Measurements from ENCODE around the gene PKP4. TPM values are rescaled to one million over a fixed set of nuclear protein-coding genes. Genes with fewer than 3 reads are reported as not detected.
"Not testable (repeated sequence)": the region's sequence is repeated elsewhere in the genome, so short reads cannot be mapped to it uniquely, and the experiment has no call there.

PKP4 gene
- total RNA-seq, 2 donors from 2014 or later, result 44.7 to 56.5 TPM

- intact Hi-C loops (cut with DNase I), result no loop called here
- DNase-seq (ENCODE audit: low spot score), result no peak
Measured at GRCh38 chr2:158691619-158692018, 234.9 kb downstream of the PKP4 start.

GRCh38 chr2:158692372-158693103, 235.8 kb downstream of the PKP4 start:
- DNase-seq (ENCODE audit: low spot score), result no peak
- intact Hi-C loops (cut with DNase I), result no loop called here

- intact Hi-C loops (cut with DNase I), result no loop called here
- no peak for DNase-seq (ENCODE audit: low spot score)
Measured at GRCh38 chr2:158693476-158693875, 236.7 kb downstream of the PKP4 start.

- intact Hi-C loops (cut with DNase I), result no loop called here
- no peak for DNase-seq (ENCODE audit: low spot score)
Measured at GRCh38 chr2:158695305-158695704, 238.6 kb downstream of the PKP4 start.

- DNase-seq (ENCODE audit: low spot score); intact Hi-C loops (cut with DNase I): not testable (repeated sequence)
Measured at GRCh38 chr2:158695744-158696143, 239.0 kb downstream of the PKP4 start.

- intact Hi-C loops (cut with DNase I), result no loop called here
- DNase-seq (ENCODE audit: low spot score), result no peak
Measured at GRCh38 chr2:158699323-158699722, 242.6 kb downstream of the PKP4 start.

- intact Hi-C loops (cut with DNase I), result no loop called here
- DNase-seq (ENCODE audit: low spot score), result no peak
Measured at GRCh38 chr2:158701101-158701500, 244.3 kb downstream of the PKP4 start.

- no peak for DNase-seq (ENCODE audit: low spot score)
Measured at GRCh38 chr2:158702740-158703139, 246.0 kb downstream of the PKP4 start.

GRCh38 chr2:158704724-158705465, 248.1 kb downstream of the PKP4 start:
- intact Hi-C loops (cut with DNase I); DNase-seq (ENCODE audit: low spot score): not testable (repeated sequence)

More at GRCh38 chr2:158702740-158703139, 246.0 kb downstream of the PKP4 start:
- intact Hi-C loops (cut with DNase I), result no loop called here

- DNase-seq (ENCODE audit: low spot score), result no peak
- intact Hi-C loops (cut with DNase I), result no loop called here
Measured at GRCh38 chr2:158712791-158713522, 256.2 kb downstream of the PKP4 start.

GRCh38 chr2:158713523-158714138, 256.9 kb downstream of the PKP4 start:
- intact Hi-C loops (cut with DNase I), result no loop called here
- no peak for DNase-seq (ENCODE audit: low spot score)

GRCh38 chr2:158714420-158714819, 257.7 kb downstream of the PKP4 start:
- intact Hi-C loops (cut with DNase I), result no loop called here
- no peak for DNase-seq (ENCODE audit: low spot score)

- intact Hi-C loops (cut with DNase I), result no loop called here
- no peak for DNase-seq (ENCODE audit: low spot score)
Measured at GRCh38 chr2:158715357-158715756, 258.6 kb downstream of the PKP4 start.

GRCh38 chr2:158716121-158716791, 259.5 kb downstream of the PKP4 start:
- DNase-seq (ENCODE audit: low spot score), result no peak
- intact Hi-C loops (cut with DNase I), result no loop called here

GRCh38 chr2:158716921-158717320, 260.2 kb downstream of the PKP4 start:
- DNase-seq (ENCODE audit: low spot score), result no peak
- intact Hi-C loops (cut with DNase I), result no loop called here

GRCh38 chr2:158717366-158718195, 260.8 kb downstream of the PKP4 start:
- DNase-seq (ENCODE audit: low spot score), result no peak
- intact Hi-C loops (cut with DNase I), result no loop called here

GRCh38 chr2:158718196-158718585, 261.4 kb downstream of the PKP4 start:
- intact Hi-C loops (cut with DNase I), result no loop called here
- no peak for DNase-seq (ENCODE audit: low spot score)

- intact Hi-C loops (cut with DNase I), result no loop called here
Measured at GRCh38 chr2:158718851-158719250, 262.1 kb downstream of the PKP4 start.

More at GRCh38 chr2:158718851-158719250, 262.1 kb downstream of the PKP4 start:
- DNase-seq (ENCODE audit: low spot score), result no peak

All from posterior vena cava (tissue), 2 donors.